ENCODE measurements around the gene ATP5F1E.
"Not testable (repeated sequence)": the region's sequence is repeated elsewhere in the genome, so short reads cannot be mapped to it uniquely, and the experiment has no call there.

Gene ATP5F1E

DNA sequence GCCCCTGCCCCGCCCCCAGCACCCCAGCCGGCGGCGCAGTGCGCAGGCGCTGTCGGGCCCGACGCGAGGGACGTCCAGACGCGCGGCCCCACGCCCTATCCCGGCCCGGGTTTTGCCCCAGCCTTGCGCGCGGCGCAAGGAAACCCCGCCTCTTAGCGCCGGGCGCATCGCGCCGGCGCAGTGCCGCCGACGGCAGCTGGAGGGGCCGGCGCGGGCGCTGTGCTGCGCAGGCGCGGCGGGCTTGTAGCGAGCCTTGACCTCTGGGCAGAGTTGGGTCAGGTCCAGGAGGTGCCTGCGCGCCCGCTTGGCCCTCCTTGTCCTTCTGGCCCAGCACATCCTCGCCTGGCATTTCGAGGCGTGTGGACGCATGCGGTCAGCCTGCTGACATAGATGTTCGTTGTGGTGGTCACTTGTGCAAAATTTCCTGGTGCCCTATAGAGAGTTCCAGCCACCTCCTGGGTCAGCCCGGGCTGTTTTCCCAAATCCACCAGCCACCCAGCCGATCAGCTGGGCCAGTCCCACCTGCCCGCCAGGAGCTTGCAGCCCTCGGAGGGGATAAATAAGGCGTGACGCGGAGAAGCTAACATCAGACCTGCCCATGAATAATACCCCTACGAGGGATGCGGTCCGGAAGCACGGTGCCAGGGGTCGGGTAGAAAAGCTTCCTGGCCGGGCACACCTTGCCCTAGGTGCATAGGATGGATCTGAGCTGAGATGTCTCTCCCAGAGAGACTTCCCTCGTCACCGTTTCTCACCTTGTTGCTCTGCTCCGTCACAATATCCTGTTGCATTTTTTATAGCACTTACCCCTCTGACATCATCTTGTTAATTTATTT lies 10.9 kb upstream of the ATP5F1E start:
- DNase-seq, result peak; percentile 90

DNA sequence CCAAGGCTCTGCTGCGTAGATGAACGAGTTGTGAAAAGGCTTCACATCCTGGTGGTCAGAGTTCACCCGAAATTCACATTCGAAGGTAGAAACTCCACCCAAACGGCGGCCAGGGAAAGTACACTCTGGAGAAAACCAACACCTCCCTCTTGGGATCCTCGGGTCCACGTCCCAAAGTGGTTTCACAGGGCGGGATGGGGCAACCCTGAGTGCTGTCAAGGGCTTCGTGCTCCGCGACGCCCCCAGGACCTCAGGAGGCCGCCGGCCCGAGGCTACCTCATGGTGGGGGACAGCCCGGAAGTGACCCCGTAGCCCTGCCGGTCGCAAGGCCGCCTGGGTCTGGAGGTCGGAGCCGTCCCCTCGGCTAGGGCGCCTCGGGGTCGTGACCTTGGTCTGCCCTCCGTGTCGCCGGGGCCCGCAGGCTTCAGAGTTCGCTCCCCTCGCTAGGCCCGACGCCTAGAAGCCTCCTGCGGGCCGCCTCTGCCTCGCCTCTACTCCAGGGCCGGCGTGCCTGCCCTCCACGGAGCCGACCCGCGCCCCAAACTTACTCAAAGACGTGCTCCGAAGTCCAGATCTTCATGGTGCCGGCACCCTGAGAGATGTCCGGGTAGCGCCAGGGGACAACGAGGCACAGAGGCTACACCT lies 10.1 kb upstream of the ATP5F1E start, which contains the start of gene PRELID3B:
PRELID3B (minus strand) TSS at position 636 of the 645 bp plus-strand sequence; CDS start at position 580, 56 bp downstream.
- DNase-seq, result peak; percentile 20

GRCh38 chr20:59041487-59041886 lies 9.4 kb upstream of the ATP5F1E start:
- DNase-seq, result not testable (repeated sequence)

DNA sequence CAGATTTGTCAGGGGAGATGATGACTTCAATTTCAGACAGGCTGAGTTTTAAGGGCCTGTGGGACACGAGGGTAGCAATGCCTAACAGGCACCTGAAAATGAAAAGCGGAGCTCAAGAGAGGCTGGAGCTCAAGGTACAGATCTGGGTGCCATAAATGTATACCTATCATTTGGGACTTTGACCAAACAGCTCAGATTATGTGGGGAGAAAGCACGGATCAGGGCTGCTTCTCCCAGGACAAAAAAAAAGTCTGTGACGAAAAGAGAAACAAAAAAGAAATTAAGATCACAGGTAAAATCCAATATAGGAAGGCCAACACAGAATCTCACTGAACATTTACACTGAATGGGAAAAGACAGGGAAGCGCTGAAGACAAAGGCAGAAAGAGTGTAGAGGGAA lies 8.5 kb upstream of the ATP5F1E start:
- DNase-seq, result no peak

GRCh38 chr20:59039233-59039632 lies 7.1 kb upstream of the ATP5F1E start:
- no peak for DNase-seq

- DNase-seq, result no peak
Measured at GRCh38 chr20:59037386-59037785, 5.3 kb upstream of the ATP5F1E start.

- DNase-seq, result no peak
Measured at GRCh38 chr20:59035381-59035780, 3.2 kb upstream of the ATP5F1E start.

DNA sequence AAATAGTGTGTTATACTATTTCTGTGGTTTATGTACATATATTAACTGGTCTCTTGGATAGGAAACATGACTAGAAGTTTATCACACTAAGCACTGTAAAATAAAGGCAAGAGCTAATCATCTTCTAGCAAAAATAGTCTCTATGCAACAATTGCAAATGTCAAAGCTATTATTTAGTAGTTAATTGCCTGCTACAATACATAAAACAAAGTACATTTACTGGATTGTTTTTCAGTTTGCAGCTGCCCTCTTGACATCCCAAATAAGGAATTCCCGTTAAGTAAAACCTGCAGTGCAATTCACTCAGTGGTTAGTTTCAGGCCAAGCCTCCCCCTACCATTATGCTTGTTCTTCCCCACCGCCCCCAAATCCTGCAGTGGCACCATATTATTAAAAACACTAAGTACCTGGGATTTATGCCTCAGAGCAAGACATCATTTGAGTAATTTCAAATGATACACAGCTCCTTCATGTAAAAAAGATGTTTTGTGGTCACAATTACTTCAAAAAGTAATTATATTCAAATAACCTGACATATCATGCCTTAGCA lies 1.6 kb upstream of the ATP5F1E start:
- no peak for DNase-seq

- DNase-seq, result no peak
Measured at GRCh38 chr20:59033093-59033492, 958 bp upstream of the ATP5F1E start.

DNA sequence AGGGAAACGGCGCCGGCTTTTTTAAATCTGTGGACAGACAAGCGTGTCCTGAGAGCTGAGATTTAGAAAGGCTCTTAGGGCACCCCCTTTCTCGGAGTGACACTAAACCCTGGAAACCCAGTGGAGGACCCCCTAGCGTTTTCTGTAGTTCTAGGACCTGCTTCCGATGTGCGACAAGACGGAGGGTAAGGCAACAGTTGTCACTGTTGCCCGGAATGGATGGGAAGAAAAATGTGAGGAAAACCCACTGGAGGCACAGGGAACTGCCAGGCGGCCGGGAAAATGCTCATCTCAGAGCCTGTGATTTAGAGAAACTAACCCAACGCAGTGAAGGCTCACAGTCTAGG lies 551 bp upstream of the ATP5F1E start:
- no peak for DNase-seq

DNA sequence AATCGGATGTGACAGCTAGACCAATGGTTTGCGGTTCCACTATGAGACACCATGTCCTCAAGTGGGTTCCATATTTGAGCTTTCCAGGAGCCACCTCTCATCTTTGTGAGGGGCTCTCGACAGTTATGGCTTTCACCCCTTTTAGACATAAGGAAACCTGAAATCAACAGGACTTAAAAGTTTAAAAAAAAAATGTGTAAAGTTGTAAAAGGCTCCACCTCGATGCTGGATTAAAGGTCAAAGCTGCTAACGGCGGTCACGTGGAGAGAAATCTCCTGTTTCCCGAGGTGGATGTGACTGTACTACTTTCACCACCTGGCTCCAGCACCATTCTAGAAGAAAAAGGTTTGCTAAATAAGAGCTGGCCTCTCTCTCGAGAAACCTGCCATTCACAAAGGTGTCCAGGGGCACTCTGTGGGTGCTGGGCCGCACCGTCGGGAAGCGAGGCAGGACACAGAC lies 542 bp downstream of the ATP5F1E start:
- no peak for DNase-seq

GRCh38 chr20:59030911-59031563 lies 1.1 kb downstream of the ATP5F1E start:
- no peak for DNase-seq

DNA sequence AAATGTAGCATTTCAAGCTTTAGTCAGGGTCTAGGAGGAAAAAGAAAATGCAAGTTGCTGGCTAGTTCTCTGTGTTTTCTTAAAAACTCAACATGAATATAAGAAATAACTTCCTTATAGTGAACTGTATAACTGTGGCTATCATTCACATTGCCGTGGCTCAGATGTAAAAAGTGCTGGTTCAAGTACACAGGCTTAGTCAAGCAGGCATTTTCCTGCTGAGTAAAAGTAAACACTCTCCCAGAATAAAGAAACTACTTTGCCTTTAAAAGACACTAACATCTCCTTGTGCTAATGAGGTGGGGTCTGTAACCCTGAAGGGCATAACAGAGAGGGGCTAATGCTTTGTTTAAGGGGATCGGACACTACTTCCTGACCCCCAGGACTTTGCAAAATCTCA lies 3.3 kb downstream of the ATP5F1E start:
- DNase-seq, result no peak

DNA sequence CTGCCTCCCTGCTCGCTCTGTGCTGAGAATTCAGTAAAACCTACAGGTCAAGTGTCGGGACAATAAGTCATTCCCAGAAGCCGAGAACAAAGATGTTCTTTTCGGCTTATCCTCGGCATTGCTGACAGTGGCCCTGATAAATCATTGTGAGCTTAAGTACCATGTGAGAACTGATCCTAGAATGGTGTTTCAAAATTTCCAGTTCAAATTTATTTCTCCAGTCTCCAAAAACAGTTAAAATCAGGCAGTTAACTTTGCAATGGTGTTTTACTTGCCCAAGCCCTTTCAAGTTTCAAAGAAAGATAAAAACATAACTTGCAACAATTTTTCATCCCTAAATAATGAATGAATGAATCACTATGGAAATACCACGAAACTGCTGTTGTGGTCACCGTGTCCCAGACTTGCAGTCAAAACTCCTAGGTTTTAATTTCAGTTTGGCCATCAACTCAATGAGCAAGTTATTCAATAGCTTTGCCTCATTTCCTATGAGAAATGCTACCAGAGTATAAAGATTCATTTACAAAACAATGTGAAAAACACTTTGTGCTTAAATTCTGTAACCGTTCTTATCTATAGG lies 4.3 kb downstream of the ATP5F1E start:
- peak; percentile 70 for DNase-seq

GRCh38 chr20:59026904-59027740 lies 5.0 kb downstream of the ATP5F1E start:
- no peak for DNase-seq

- no peak for DNase-seq
Measured at GRCh38 chr20:59025511-59025910, 6.6 kb downstream of the ATP5F1E start.

DNA sequence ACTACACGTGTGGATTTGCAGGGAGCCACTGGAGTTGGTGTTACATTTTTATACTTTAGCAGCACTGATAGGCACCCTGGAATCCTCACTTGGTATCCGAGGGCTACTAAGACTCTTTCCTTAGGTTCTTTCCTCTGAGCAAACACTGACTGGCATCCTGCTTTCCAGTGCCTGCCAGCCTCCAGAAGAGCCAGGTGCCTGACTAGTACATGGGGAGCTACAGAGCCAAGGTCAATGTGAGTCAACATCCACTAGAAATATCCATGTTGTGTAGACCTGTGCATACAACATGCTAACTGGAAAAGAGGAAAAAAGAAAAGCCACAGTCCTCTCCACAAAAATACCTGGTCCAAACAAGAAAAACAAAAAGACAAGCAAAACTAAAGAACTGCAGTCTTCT lies 7.0 kb downstream of the ATP5F1E start:
- no peak for DNase-seq

GRCh38 chr20:59024111-59024530 lies 8.0 kb downstream of the ATP5F1E start:
- no peak for DNase-seq

- DNase-seq, result no peak
Measured at GRCh38 chr20:59023616-59024015, 8.5 kb downstream of the ATP5F1E start.

DNA sequence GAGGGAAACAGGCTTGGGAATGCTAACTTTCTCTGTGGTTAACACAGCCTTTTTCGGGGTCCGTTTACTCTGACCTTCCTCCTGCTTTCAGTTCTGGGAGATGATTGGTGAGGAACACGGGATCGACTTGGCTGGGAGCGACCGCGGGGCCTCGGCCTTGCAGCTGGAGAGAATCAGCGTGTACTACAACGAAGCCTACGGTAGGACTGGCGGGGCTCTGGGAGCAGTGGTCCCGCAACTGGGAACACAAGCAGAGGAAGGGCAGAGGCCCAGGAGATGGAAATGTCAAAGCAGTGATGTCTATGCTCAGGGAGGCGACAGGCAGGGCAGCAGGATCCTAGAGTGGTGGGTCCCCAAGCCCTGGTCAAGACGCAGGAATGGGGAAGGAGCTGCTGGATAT lies 9.4 kb downstream of the ATP5F1E start:
- DNase-seq, result no peak

- peak; percentile 47 for DNase-seq
Measured at GRCh38 chr20:59020938-59021551, 11.1 kb downstream of the ATP5F1E start.

DNA sequence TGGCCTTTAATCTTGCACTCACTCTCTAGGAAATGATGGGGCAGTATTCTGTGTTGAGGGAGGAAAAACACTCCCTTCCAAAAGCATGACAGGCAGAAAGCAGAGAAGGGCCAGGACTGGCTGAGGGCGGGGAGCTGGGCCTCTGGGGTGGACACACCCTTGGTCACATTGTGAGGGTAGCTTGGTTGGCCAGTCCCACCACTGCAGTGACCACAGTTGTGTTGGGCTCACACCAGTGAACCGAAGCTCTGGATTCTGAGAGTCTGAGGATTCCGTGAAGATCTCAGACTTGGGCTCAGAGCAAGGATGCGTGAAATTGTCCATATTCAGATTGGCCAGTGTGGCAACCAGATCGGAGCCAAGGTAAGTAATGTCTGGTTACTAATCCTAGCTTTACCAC lies 12.9 kb downstream of the ATP5F1E start, which contains the start of gene TUBB1:
TUBB1 (plus strand) TSS at position 213 of the 400 bp plus-strand sequence; CDS start at position 307, 94 bp downstream.
- DNase-seq, result no peak
